ENCODE results near the gene PWWP2B. TPM values are rescaled to one million over a fixed set of nuclear protein-coding genes. Genes with fewer than 3 reads are reported as not detected.
"Not testable (repeated sequence)": the region's sequence is repeated elsewhere in the genome, so short reads cannot be mapped to it uniquely, and the experiment has no call there.

The PWWP2B gene
- total and polyA plus RNA-seq, 2 experiments from 2014 or later: 0.66 to 5.8 TPM

DNA sequence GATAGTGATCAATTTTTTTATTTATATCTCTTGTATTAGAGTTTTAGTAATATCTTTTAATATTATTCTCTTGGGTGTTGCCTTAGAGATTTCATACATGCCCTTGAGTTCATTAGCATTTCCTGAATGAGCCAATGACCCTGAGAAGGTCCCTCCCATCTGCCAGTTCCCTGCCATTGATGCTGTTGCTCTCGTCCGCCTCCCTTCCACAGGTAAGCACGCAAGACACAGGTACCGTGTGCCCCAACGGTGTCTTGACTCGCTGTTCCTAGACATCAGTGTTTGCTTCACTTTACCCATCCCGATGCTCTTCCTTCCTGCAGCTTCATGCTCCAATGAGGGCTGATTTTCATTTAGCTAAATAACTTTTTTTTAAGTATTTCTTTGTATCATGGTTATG lies 19.7 kb upstream of the PWWP2B start:
- no peaks in the 10 kb centered on the region for H3K9me2 ChIP-seq (ENCODE audit: insufficient read depth)
- DNase-seq: no peak
- in situ Hi-C loops (cut with MboI): no loop called here
- no peaks in the 10 kb centered on the region for H3K36me3 ChIP-seq (ENCODE audit: low read depth)
- no peak for TF ChIP-seq EZH2phosphoT487 (IDR thresholded peaks at IDR 0.05; ENCODE audit: insufficient read depth, low read depth)
- TF ChIP-seq EZH2 (IDR thresholded peaks at IDR 0.05; ENCODE audit: insufficient read depth, poor library complexity, severe bottlenecking): no peak
- no peak overlapping the region for H3K9ac ChIP-seq
- H3K9me3 ChIP-seq (ENCODE audit: low read depth): no peaks in the 10 kb centered on the region
- no peak overlapping the region for H2AFZ ChIP-seq
- no peaks in the 10 kb centered on the region for H3K79me2 ChIP-seq (ENCODE audit: insufficient read depth)
- no peak overlapping the region for H3K4me3 ChIP-seq
- H3K27ac ChIP-seq: no peak overlapping the region
- WGBS, 2 experiments (ENCODE audit: low coverage in 1 of 2, low lambda C conversion rate in 2 of 2, missing lambda C conversion rate in 2 of 2): 94 to 95% methylated on average over 7 of the region's 7 CpGs
- H3K4me1 ChIP-seq (ENCODE audit: insufficient read depth): 0 out of 2 replicates have a peak, but pooled peaks cover 4% of the 10 kb centered on the region
- no peaks in the 10 kb centered on the region for H4K20me1 ChIP-seq (ENCODE audit: insufficient read depth)
- H3F3A ChIP-seq (ENCODE audit: insufficient read depth): no peaks in the 10 kb centered on the region
- no peaks in the 10 kb centered on the region for H3K27me3 ChIP-seq (replicated peaks; ENCODE audit: insufficient read depth)
- no peak overlapping the region for H3K4me2 ChIP-seq (ENCODE audit: unreplicated experiment)

DNA sequence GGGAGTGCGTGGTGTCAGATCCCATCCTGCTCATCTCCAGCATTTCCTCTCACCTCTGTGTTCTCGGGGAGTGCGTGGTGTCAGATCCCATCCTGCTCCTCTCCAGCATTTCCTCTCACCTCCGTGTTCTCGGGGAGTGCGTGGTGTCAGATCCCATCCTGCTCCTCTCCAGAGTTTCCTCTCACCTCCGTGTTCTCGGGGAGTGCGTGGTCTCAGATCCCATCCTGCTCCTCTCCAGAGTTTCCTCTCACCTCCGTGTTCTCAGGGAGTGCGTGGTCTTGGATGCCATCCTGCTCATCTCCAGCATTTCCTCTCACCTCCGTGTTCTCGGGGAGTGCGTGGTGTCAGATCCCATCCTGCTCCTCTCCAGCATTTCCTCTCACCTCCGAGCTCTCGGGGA lies 18.0 kb upstream of the PWWP2B start:
- in situ Hi-C loops (cut with MboI); H3F3A ChIP-seq (ENCODE audit: insufficient read depth); H4K20me1 ChIP-seq (ENCODE audit: insufficient read depth); H3K36me3 ChIP-seq (ENCODE audit: low read depth); H3K9ac ChIP-seq; H3K4me3 ChIP-seq; H3K79me2 ChIP-seq (ENCODE audit: insufficient read depth); H3K9me3 ChIP-seq (ENCODE audit: low read depth); H3K9me2 ChIP-seq (ENCODE audit: insufficient read depth); DNase-seq; H3K4me1 ChIP-seq (ENCODE audit: insufficient read depth); H2AFZ ChIP-seq; H3K27me3 ChIP-seq (replicated peaks; ENCODE audit: insufficient read depth); H3K27ac ChIP-seq; H3K4me2 ChIP-seq (ENCODE audit: unreplicated experiment): not testable (repeated sequence)
- 94 to 97% methylated on average over 6 to 16 of the region's 16 CpGs for WGBS, 2 experiments (ENCODE audit: low coverage in 1 of 2, low lambda C conversion rate in 2 of 2, missing lambda C conversion rate in 2 of 2)

- H3K9me2 ChIP-seq (ENCODE audit: insufficient read depth); in situ Hi-C loops (cut with MboI): not testable (repeated sequence)
- 70 to 73% methylated on average over 4 of the region's 4 CpGs for WGBS, 2 experiments (ENCODE audit: low coverage in 1 of 2, low lambda C conversion rate in 2 of 2, missing lambda C conversion rate in 2 of 2)
These were observed 16.0 kb upstream of the PWWP2B start for GRCh38 chr10:132380986-132381385.

DNA sequence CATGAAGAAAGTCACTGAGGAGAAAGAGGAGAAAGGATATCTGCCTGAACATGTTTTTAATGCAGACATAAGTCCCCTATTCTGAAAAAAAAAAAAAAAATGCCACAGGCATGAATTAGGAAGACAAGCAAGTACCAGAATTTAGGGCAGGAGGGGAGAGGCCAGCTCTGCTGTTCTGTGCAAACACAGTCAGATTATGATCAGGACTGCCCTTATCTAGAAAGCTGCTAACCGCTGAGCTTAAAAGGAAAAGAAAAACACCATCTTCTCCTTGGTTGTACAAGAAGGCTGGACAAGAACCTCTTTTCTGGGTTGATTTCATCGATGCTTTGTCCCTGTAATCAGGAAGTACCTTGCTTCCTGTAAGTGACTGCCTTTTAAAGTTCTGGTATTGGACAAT lies 15.3 kb upstream of the PWWP2B start:
- Histone ChIP-seq H3K4me1 (ENCODE audit: insufficient read depth) (0 out of 2 replicates have a peak, but pooled peaks cover 4% of the 10 kb centered on the region), H3K4me3 (no peak overlapping the region), H3K27me3 (replicated peaks; ENCODE audit: insufficient read depth) (no peaks in the 10 kb centered on the region), H3K9me2 (ENCODE audit: insufficient read depth) (no peaks in the 10 kb centered on the region), H3K9ac (no peak overlapping the region), H3K36me3 (ENCODE audit: low read depth) (no peaks in the 10 kb centered on the region), H3K9me3 (ENCODE audit: low read depth) (no peaks in the 10 kb centered on the region), H2AFZ (no peak overlapping the region), H3K27ac (peak overlapping the region; percentile 42; the same call in 1 of the 2 replicates), H3K79me2 (ENCODE audit: insufficient read depth) (no peaks in the 10 kb centered on the region), H3K4me2 (ENCODE audit: unreplicated experiment) (no peak overlapping the region), H4K20me1 (ENCODE audit: insufficient read depth) (no peaks in the 10 kb centered on the region), H3F3A (ENCODE audit: insufficient read depth) (peaks cover 5% of the 10 kb centered on the region; the same call in 1 of the 2 replicates)
- in situ Hi-C loops (cut with MboI): no loop called here
- WGBS, 2 experiments (ENCODE audit: low coverage in 1 of 2, low lambda C conversion rate in 2 of 2, missing lambda C conversion rate in 2 of 2): 93 to 96% methylated on average over 2 of the region's 2 CpGs
- DNase-seq: no peak
- TF ChIP-seq EZH2phosphoT487 (IDR thresholded peaks at IDR 0.05; ENCODE audit: insufficient read depth, low read depth): no peak

More at GRCh38 chr10:132380986-132381385, 16.0 kb upstream of the PWWP2B start:
- H3K9me3 ChIP-seq (ENCODE audit: low read depth); H3K27ac ChIP-seq; H3K27me3 ChIP-seq (replicated peaks; ENCODE audit: insufficient read depth); H2AFZ ChIP-seq; H3K36me3 ChIP-seq (ENCODE audit: low read depth); H3K4me2 ChIP-seq (ENCODE audit: unreplicated experiment); H3K4me3 ChIP-seq; H3K4me1 ChIP-seq (ENCODE audit: insufficient read depth); H3K79me2 ChIP-seq (ENCODE audit: insufficient read depth); H3K9ac ChIP-seq; DNase-seq; H3F3A ChIP-seq (ENCODE audit: insufficient read depth); H4K20me1 ChIP-seq (ENCODE audit: insufficient read depth): not testable (repeated sequence)

GRCh38 chr10:132382231-132382922 lies 14.6 kb upstream of the PWWP2B start:
- 38 to 46% methylated on average over 15 to 16 of the region's 16 CpGs for WGBS, 2 experiments (ENCODE audit: low coverage in 1 of 2, low lambda C conversion rate in 2 of 2, missing lambda C conversion rate in 2 of 2)
- in situ Hi-C loops (cut with MboI): no loop called here
- Histone ChIP-seq H2AFZ (no peak overlapping the region), H3F3A (ENCODE audit: insufficient read depth) (peaks cover 5% of the 10 kb centered on the region; the same call in 1 of the 2 replicates), H3K9me2 (ENCODE audit: insufficient read depth) (no peaks in the 10 kb centered on the region), H3K9me3 (ENCODE audit: low read depth) (no peaks in the 10 kb centered on the region), H4K20me1 (ENCODE audit: insufficient read depth) (no peaks in the 10 kb centered on the region), H3K9ac (no peak overlapping the region), H3K4me2 (ENCODE audit: unreplicated experiment) (no peak overlapping the region), H3K27me3 (replicated peaks; ENCODE audit: insufficient read depth) (no peaks in the 10 kb centered on the region), H3K79me2 (ENCODE audit: insufficient read depth) (no peaks in the 10 kb centered on the region), H3K4me1 (ENCODE audit: insufficient read depth) (0 out of 2 replicates have a peak, but pooled peaks cover 4% of the 10 kb centered on the region), H3K36me3 (ENCODE audit: low read depth) (no peaks in the 10 kb centered on the region), H3K27ac (peak overlapping the region; percentile 42; the same call in 1 of the 2 replicates), H3K4me3 (no peak overlapping the region)
- TF ChIP-seq EZH2 (IDR thresholded peaks at IDR 0.05; ENCODE audit: insufficient read depth, poor library complexity, severe bottlenecking): no peak
- TF ChIP-seq EZH2phosphoT487 (IDR thresholded peaks at IDR 0.05; ENCODE audit: insufficient read depth, low read depth): no peak
- peak; percentile 89 for DNase-seq
